ENCODE measurements around the gene SLC15A3. TPM values are rescaled to one million over a fixed set of nuclear protein-coding genes. Genes with fewer than 3 reads are reported as not detected.

SLC15A3 gene
- total RNA-seq, 1 donor from 2014 or later = 66.3 TPM

GRCh38 chr11:60951606-60951903 is 421 bp downstream of the SLC15A3 start:
- peak overlapping the region; percentile 35 for H3K9ac ChIP-seq (ENCODE audit: low read length)
- Mint-ChIP-seq H3K27ac (ENCODE audit: unreplicated experiment) (peak overlapping the region; percentile 94), H3K27me3 (ENCODE audit: low read depth, unreplicated experiment) (peaks cover 30% of the 10 kb centered on the region), H3K4me1 (ENCODE audit: low read depth, unreplicated experiment) (peaks cover 15% of the 10 kb centered on the region), H3K9me3 (ENCODE audit: unreplicated experiment) (peaks cover 1% of the 10 kb centered on the region), H3K4me3 (ENCODE audit: unreplicated experiment) (peak overlapping the region; percentile 71), H3K36me3 (ENCODE audit: low read depth, unreplicated experiment) (peaks cover 4% of the 10 kb centered on the region)
- H3K79me2 ChIP-seq (ENCODE audit: insufficient read depth, low read length) = no peaks in the 10 kb centered on the region
- peaks cover 15% of the 10 kb centered on the region for H3K27me3 ChIP-seq (ENCODE audit: insufficient read depth, low read length)
- no peaks in the 10 kb centered on the region for H3K36me3 ChIP-seq (ENCODE audit: insufficient read depth, low read length)
- FAIRE-seq (no peak), DNase-seq (ENCODE audit: low read depth) (no peak)
- H3K27ac ChIP-seq (ENCODE audit: low read depth, low read length) = no peak overlapping the region
- H3K4me3 ChIP-seq (ENCODE audit: insufficient read depth, low read depth, low read length) = peak overlapping the region; percentile 44
- no peak for TF ChIP-seq EZH2 (IDR thresholded peaks at IDR 0.05; ENCODE audit: insufficient read depth, low read length)
- TF ChIP-seq, protein P1, sequence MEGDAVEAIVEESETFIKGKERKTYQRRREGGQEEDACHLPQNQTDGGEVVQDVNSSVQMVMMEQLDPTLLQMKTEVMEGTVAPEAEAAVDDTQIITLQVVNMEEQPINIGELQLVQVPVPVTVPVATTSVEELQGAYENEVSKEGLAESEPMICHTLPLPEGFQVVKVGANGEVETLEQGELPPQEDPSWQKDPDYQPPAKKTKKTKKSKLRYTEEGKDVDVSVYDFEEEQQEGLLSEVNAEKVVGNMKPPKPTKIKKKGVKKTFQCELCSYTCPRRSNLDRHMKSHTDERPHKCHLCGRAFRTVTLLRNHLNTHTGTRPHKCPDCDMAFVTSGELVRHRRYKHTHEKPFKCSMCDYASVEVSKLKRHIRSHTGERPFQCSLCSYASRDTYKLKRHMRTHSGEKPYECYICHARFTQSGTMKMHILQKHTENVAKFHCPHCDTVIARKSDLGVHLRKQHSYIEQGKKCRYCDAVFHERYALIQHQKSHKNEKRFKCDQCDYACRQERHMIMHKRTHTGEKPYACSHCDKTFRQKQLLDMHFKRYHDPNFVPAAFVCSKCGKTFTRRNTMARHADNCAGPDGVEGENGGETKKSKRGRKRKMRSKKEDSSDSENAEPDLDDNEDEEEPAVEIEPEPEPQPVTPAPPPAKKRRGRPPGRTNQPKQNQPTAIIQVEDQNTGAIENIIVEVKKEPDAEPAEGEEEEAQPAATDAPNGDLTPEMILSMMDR (IDR thresholded peaks at IDR 0.05; ENCODE audit: insufficient read depth, low read depth, low read length) = no peak
- peak overlapping the region; percentile 78 for H2AFZ ChIP-seq (ENCODE audit: low read depth, low read length)
- H3K4me1 ChIP-seq (ENCODE audit: insufficient read depth, low read length) = peaks cover 4% of the 10 kb centered on the region
- no peaks in the 10 kb centered on the region for H3K9me3 ChIP-seq (ENCODE audit: insufficient read depth, low read depth, low read length)
- no peaks in the 10 kb centered on the region for H4K20me1 ChIP-seq (ENCODE audit: insufficient read depth, low read length)
- H3K4me2 ChIP-seq (ENCODE audit: low read length) = peak overlapping the region; percentile 84

DNA sequence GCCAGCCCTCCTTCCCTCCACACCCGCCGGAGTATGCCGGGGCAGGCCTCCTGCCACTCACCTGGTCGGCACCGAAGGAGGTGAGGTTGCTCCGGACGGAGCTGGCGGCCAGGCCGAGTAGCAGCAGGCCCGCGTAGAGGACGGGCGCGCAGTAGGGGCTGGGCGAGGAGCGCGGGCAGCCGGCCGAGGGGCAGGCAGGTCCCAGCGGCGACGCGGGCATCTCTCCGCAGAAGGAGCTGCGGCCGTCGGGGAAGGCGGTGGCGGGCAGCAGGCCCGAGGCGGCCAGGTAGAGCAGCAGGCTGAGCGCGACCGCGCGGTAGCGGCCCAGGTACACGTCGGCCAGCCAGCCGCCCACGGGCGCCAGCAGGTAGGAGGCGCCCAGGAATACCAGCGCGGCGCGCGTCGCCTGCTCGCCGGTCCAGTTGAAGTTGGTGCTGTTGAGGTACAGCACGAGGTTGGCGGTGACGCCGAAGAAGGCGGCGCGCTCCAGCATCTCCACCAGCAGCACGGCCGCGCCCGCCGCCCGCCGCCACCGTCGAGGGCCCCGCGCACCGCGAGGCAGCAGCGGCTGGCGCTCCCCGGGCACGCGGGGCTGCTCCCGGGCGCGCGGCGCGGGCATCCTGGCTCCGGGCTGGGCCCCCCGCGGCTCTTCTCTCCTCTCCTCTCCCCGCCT is 907 bp downstream of the SLC15A3 start:
- Mint-ChIP-seq H3K9me3 (ENCODE audit: unreplicated experiment) (peaks cover 1% of the 10 kb centered on the region), H3K36me3 (ENCODE audit: low read depth, unreplicated experiment) (peaks cover 4% of the 10 kb centered on the region), H3K27ac (ENCODE audit: unreplicated experiment) (no peak overlapping the region), H3K27me3 (ENCODE audit: low read depth, unreplicated experiment) (peaks cover 29% of the 10 kb centered on the region), H3K4me3 (ENCODE audit: unreplicated experiment) (peak overlapping the region; percentile 88), H3K4me1 (ENCODE audit: low read depth, unreplicated experiment) (peaks cover 15% of the 10 kb centered on the region)
- Histone ChIP-seq H3K27me3 (ENCODE audit: insufficient read depth, low read length) (peaks cover 15% of the 10 kb centered on the region), H3K9me3 (ENCODE audit: insufficient read depth, low read depth, low read length) (no peaks in the 10 kb centered on the region), H3K4me2 (ENCODE audit: low read length) (peak overlapping the region; percentile 84), H3K79me2 (ENCODE audit: insufficient read depth, low read length) (no peaks in the 10 kb centered on the region), H2AFZ (ENCODE audit: low read depth, low read length) (peak overlapping the region; percentile 78), H3K4me1 (ENCODE audit: insufficient read depth, low read length) (peaks cover 4% of the 10 kb centered on the region), H4K20me1 (ENCODE audit: insufficient read depth, low read length) (no peaks in the 10 kb centered on the region), H3K36me3 (ENCODE audit: insufficient read depth, low read length) (no peaks in the 10 kb centered on the region), H3K27ac (ENCODE audit: low read depth, low read length) (no peak overlapping the region), H3K4me3 (ENCODE audit: insufficient read depth, low read depth, low read length) (no peak overlapping the region), H3K9ac (ENCODE audit: low read length) (no peak overlapping the region)
- TF ChIP-seq, protein P1 (IDR thresholded peaks at IDR 0.05; ENCODE audit: insufficient read depth, low read depth, low read length) = no peak
- peak; percentile 74 for TF ChIP-seq EZH2 (IDR thresholded peaks at IDR 0.05; ENCODE audit: insufficient read depth, low read length)
- FAIRE-seq = no peak
- no peak for DNase-seq (ENCODE audit: low read depth)

- peak overlapping the region; percentile 89 for H3K27ac Mint-ChIP-seq (ENCODE audit: unreplicated experiment)
- peaks cover 26% of the 10 kb centered on the region for H3K27me3 Mint-ChIP-seq (ENCODE audit: low read depth, unreplicated experiment)
- peak overlapping the region; percentile 88 for H3K4me3 Mint-ChIP-seq (ENCODE audit: unreplicated experiment)
Measured at GRCh38 chr11:60950024-60950423, 2.0 kb downstream of the SLC15A3 start.

More at GRCh38 chr11:60950024-60950423, 2.0 kb downstream of the SLC15A3 start:
- peaks cover 15% of the 10 kb centered on the region for H3K4me1 Mint-ChIP-seq (ENCODE audit: low read depth, unreplicated experiment)
- peaks cover 8% of the 10 kb centered on the region for H3K36me3 Mint-ChIP-seq (ENCODE audit: low read depth, unreplicated experiment)
- Histone ChIP-seq H3K4me1 (ENCODE audit: insufficient read depth, low read length) (peaks cover 4% of the 10 kb centered on the region), H4K20me1 (ENCODE audit: insufficient read depth, low read length) (no peaks in the 10 kb centered on the region), H3K4me2 (ENCODE audit: low read length) (no peak overlapping the region), H3K27me3 (ENCODE audit: insufficient read depth, low read length) (peaks cover 17% of the 10 kb centered on the region), H2AFZ (ENCODE audit: low read depth, low read length) (no peak overlapping the region), H3K9me3 (ENCODE audit: insufficient read depth, low read depth, low read length) (no peaks in the 10 kb centered on the region), H3K27ac (ENCODE audit: low read depth, low read length) (no peak overlapping the region), H3K4me3 (ENCODE audit: insufficient read depth, low read depth, low read length) (no peak overlapping the region), H3K9ac (ENCODE audit: low read length) (no peak overlapping the region), H3K36me3 (ENCODE audit: insufficient read depth, low read length) (no peaks in the 10 kb centered on the region), H3K79me2 (ENCODE audit: insufficient read depth, low read length) (no peaks in the 10 kb centered on the region)
- TF ChIP-seq, protein P1 (IDR thresholded peaks at IDR 0.05; ENCODE audit: insufficient read depth, low read depth, low read length) = no peak
- TF ChIP-seq EZH2 (IDR thresholded peaks at IDR 0.05; ENCODE audit: insufficient read depth, low read length) = no peak
- peaks cover 1% of the 10 kb centered on the region for H3K9me3 Mint-ChIP-seq (ENCODE audit: unreplicated experiment)
- DNase-seq (ENCODE audit: low read depth) (no peak), FAIRE-seq (no peak)

Data from astrocyte (in vitro differentiated cells and primary cell).